Activated CD4-positive, alpha-beta T cell treated with anti-CD3 and anti-CD28 coated beads, Interleukin-2, amount 50 U/mL, for 16 hours (primary cell): Measurements from ENCODE around the gene ITIH5.

Experiments used
- DNase-seq: peaks from one replicate; pipeline ENCODE4 v3.0.0-alpha.2; 2020

ITIH5 gene

GRCh38 chr10:7579681-7580080, 87.1 kb downstream of the ITIH5 start:
- DNase-seq, result no peak

- no peak for DNase-seq
These were observed 89.2 kb downstream of the ITIH5 start for GRCh38 chr10:7577579-7577978.

- DNase-seq, result no peak
These were observed 89.6 kb downstream of the ITIH5 start for GRCh38 chr10:7577176-7577575.

- DNase-seq, result no peak
These were observed 90.4 kb downstream of the ITIH5 start for GRCh38 chr10:7576340-7576739.

- DNase-seq, result no peak
These were observed 94.4 kb downstream of the ITIH5 start for GRCh38 chr10:7572391-7572790.

GRCh38 chr10:7571981-7572380, 94.8 kb downstream of the ITIH5 start:
- DNase-seq, result no peak

- DNase-seq, result no peak
These were observed 98.7 kb downstream of the ITIH5 start for GRCh38 chr10:7567911-7568620.

GRCh38 chr10:7566891-7567290, 99.9 kb downstream of the ITIH5 start:
- no peak for DNase-seq

- no peak for DNase-seq
These were observed 100.9 kb downstream of the ITIH5 start for GRCh38 chr10:7565871-7566270.

GRCh38 chr10:7563770-7564169, 103.0 kb downstream of the ITIH5 start:
- no peak for DNase-seq

GRCh38 chr10:7563368-7563767, 103.4 kb downstream of the ITIH5 start:
- DNase-seq, result no peak

- no peak for DNase-seq
These were observed 104.8 kb downstream of the ITIH5 start for GRCh38 chr10:7561985-7562384.

- DNase-seq, result no peak
These were observed 105.4 kb downstream of the ITIH5 start for GRCh38 chr10:7561216-7561893.

GRCh38 chr10:7560519-7560918, 106.2 kb downstream of the ITIH5 start:
- no peak for DNase-seq

- no peak for DNase-seq
These were observed 107.4 kb downstream of the ITIH5 start for GRCh38 chr10:7559386-7559785.

- DNase-seq, result no peak
These were observed 108.7 kb downstream of the ITIH5 start for GRCh38 chr10:7558036-7558435.

- no peak for DNase-seq
These were observed 113.2 kb downstream of the ITIH5 start for GRCh38 chr10:7553531-7553930.

- no peak for DNase-seq
These were observed 114.6 kb downstream of the ITIH5 start for GRCh38 chr10:7551950-7552716.

GRCh38 chr10:7551289-7551688, 115.5 kb downstream of the ITIH5 start:
- DNase-seq, result no peak

- DNase-seq, result no peak
These were observed 116.8 kb downstream of the ITIH5 start for GRCh38 chr10:7550013-7550412.

- no peak for DNase-seq
These were observed 118.9 kb downstream of the ITIH5 start for GRCh38 chr10:7547829-7548228.

GRCh38 chr10:7547206-7547605, 119.6 kb downstream of the ITIH5 start:
- no peak for DNase-seq

- DNase-seq, result no peak
These were observed 120.3 kb downstream of the ITIH5 start for GRCh38 chr10:7546385-7546967.

- no peak for DNase-seq
These were observed 121.0 kb downstream of the ITIH5 start for GRCh38 chr10:7545792-7546191.
